GM06990 (cell line): ENCODE data around the gene MDM4.

Experiments used
- DNase-seq: peaks from one replicate; pipeline ENCODE4 v3.0.0-alpha.2; 2011; ENCODE audit not compliant: insufficient read length; ENCODE audit errors: extremely low read depth
- H3K27me3 ChIP-seq: replicated peaks from 2 replicates; pipeline ENCODE4 v1.6.0; 2011; ENCODE audit warnings: low read length; ENCODE audit not compliant: control insufficient read depth, insufficient read depth
- H3K36me3 ChIP-seq: 2 replicates; pipeline ENCODE4 v1.5.1; 2011; ENCODE audit warnings: low read length; ENCODE audit not compliant: control insufficient read depth, insufficient read depth
- H3K4me3 ChIP-seq: replicated peaks from 2 replicates; pipeline ENCODE4 v1.5.1; 2011; ENCODE audit warnings: low read depth, mild to moderate bottlenecking, control low read depth, low read length
- CTCF ChIP-seq: IDR thresholded peaks from 2 replicates; pipeline ENCODE4 v1.5.1; 2011; ENCODE audit warnings: low read length, control low read depth, mild to moderate bottlenecking, inconsistent platforms; ENCODE audit not compliant: insufficient read depth, poor library complexity, severe bottlenecking

Gene MDM4

DNA sequence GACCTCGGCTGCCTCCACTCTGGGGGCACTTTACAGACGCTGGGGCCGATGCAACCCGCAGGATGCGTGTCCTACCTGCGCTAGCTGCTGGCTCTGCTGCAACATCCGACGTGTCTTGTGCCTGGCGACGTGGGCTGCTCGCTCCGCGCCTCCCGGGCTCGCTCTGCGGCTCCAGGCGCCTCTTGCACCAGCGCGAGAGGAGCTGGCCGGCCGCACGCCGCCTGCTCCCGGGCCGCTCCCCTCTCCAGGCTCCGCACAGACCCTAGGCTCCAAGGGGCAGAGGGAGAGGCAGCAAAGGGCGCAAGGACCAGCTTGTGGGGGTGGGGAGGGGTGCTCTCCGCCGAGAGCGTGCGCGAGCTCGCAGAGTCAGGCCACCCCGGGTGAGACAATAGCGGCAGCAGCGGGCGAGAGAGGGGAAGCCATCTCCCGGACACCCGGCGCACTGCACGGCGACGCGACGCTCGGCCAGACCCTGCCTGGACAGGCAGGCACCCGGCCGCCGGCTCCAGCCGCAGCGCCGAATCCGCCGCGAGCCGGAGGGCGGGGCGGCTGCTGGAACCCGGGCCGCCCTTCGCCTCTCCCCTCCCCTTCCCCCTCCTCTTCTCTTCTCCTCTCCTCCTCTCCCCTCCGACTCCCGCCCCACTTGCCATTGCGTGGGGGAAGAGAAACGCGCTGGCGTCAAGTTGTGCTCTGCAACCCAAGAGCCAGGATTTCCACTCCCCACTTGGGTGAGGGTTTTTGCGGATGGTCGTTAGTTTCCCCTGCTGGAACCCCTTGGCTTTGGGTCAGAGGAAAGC is 21.7 kb upstream of the MDM4 start, which contains the start of gene PIK3C2B:
Gene PIK3C2B, minus strand, starts transcription at position 525 of the 797 bp plus-strand sequence. CDS start 25,003 bp downstream, outside the sequence.
- Histone ChIP-seq H3K27me3 (no peaks in the 10 kb centered on the region), H3K4me3 (peak within 1 kb of the TSS; percentile 88), H3K36me3 (no peaks in the 10 kb centered on the region)
- DNase-seq, result peak; percentile 92
- peak; percentile 54 for TF ChIP-seq CTCF

- TF ChIP-seq CTCF, result no peak
- Histone ChIP-seq H3K27me3 (no peaks in the 10 kb centered on the region), H3K36me3 (no peaks in the 10 kb centered on the region), H3K4me3 (peak overlapping the region; percentile 88)
- no peak for DNase-seq
These were observed 21.0 kb upstream of the MDM4 start for GRCh38 chr1:204495078-204495753.

- TF ChIP-seq CTCF, result no peak
- DNase-seq, result no peak
- no peaks in the 10 kb centered on the region for H3K27me3 ChIP-seq
- peak overlapping the region; percentile 88 for H3K4me3 ChIP-seq
- no peaks in the 10 kb centered on the region for H3K36me3 ChIP-seq
These were observed 20.4 kb upstream of the MDM4 start for GRCh38 chr1:204495777-204496176.

- Histone ChIP-seq H3K27me3 (no peaks in the 10 kb centered on the region), H3K4me3 (no peak overlapping the region), H3K36me3 (no peaks in the 10 kb centered on the region)
- TF ChIP-seq CTCF, result no peak
- DNase-seq, result no peak
These were observed 17.2 kb upstream of the MDM4 start for GRCh38 chr1:204498981-204499380.

DNA sequence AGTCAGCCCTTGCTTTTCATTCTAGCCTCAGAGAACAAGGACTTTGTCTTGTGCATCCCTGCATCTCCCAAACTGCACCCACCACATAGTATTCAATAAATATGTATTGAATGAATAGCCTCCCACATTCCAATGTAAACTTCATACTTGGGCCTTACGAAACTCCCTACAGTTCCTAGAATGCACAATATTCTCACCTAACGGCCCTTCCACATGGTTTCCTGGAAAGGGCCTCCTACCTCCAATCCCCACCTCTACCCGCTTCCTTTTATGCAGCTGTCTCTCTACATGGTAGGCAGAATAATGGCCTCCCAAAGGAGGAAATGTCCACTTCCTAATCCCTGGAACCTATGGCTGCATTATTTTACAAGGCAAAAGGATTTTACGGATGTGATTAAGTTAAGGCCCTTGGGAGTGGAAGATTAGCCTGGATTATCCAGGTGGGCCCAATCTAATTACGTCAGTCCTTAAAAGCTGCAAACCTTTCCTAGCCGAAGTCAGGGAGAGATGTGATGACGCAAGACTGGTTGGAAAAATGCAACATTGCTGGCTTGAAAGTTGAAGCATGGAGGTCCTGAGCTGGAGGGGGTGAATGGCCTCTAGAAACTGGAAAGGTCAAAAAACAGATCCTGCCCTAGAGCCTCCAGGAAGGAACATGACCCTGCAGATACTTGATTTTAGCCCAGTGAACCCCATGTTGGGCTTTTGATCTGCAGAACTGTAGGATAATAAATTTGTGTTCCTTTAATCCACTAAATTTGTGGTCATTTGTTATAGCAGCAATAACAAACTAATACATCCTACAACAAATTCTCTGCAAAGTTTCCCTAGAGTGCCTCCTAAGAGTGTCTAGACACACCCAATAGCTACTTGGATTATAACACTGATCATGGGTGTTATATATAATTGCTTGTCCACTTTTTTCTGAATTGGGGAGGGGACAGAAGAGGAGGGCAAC is 16.4 kb upstream of the MDM4 start:
- TF ChIP-seq CTCF, result no peak
- Histone ChIP-seq H3K27me3 (no peaks in the 10 kb centered on the region), H3K4me3 (no peak overlapping the region), H3K36me3 (no peaks in the 10 kb centered on the region)
- no peak for DNase-seq
